HG02763 (cell line): ENCODE results near the gene ARHGDIG.
"Not testable (repeated sequence)": the region's sequence is repeated elsewhere in the genome, so short reads cannot be mapped to it uniquely, and the experiment has no call there.

Experiments used
- ATAC-seq: cut with Tn5 transposase; IDR thresholded peaks from one replicate; pipeline ENCODE4 v1.9.1; 2021; ENCODE audit warnings: mild to moderate bottlenecking, moderate library complexity; ENCODE audit not compliant: unreplicated experiment

Gene ARHGDIG

GRCh38 chr16:280552-280951 is at the start of gene ARHGDIG:
Gene ARHGDIG, plus strand, starts transcription at chr16:280591. Its CDS starts 90 bp downstream, at chr16:280681.
- no peak for ATAC-seq

DNA sequence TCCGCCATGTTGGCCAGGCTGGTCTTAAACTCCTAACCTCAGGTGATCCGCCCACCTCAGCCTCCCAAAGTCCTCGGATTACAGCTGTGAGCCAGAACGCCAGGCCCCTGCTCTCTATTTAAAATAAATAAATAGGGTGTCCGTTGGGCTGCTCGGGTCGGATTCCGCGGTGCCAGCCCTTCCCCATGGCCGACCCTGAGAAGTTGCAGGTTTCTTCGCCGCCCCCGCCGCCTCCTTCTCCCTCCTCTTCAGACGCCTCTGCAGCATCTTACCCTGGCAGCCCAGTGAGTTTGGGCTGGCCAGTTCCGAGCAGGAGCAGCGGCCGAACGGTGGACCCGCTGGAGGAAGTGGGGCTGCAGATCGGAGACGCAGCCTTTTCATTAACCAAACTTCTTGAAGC is 49.4 kb upstream of the ARHGDIG start:
- no peak for ATAC-seq

- ATAC-seq = peak; percentile 83
Measured at GRCh38 chr16:234468-235305, 45.7 kb upstream of the ARHGDIG start, which contains the start of gene FAM234A. Gene FAM234A, plus strand, starts transcription at chr16:234821. Its CDS starts 19,593 bp downstream, at chr16:254414.

- no peak for ATAC-seq
Measured at GRCh38 chr16:239948-240277, 40.5 kb upstream of the ARHGDIG start.

DNA sequence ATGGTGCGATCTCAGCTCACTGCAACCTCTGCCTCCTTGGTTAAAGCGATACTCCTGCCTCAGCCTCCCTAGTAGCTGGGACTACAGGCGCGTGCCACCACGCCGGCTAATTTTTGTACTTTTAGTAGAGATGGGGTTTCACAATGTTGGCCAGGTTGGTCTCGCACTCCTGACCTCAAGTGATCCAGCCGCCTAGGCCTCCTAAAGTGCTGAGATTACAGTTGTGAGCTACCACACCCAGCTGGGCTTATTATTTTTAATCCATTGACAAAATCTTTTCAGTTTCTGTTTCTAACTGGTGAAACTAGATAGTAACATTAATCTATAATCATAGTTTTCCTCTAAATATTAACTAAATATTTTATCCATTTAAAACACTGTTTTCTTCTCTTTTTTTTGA is 39.8 kb upstream of the ARHGDIG start:
- ATAC-seq = no peak

GRCh38 chr16:242281-242680 is 38.1 kb upstream of the ARHGDIG start:
- no peak for ATAC-seq

DNA sequence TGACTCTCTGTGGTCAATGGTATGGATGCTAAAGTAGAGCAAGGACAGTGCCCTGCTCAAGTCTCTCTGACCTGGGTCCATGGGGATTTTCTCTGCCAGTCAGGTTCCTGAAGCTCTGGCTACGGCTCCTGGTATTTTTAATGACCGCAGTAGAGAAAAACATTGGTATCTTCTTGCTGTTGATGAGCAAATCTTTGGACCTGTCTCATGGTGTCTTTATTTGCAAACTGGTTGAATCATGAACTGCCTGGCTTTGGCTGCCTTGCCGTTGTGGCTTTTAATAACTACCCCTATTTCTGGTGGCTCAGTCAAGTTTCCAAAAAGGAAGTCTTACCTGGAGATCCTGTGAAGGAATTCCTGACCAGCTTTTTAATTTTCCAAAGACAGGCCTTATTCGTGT is 37.0 kb upstream of the ARHGDIG start:
- ATAC-seq = no peak

GRCh38 chr16:245105-245504 is 35.3 kb upstream of the ARHGDIG start:
- ATAC-seq = no peak

DNA sequence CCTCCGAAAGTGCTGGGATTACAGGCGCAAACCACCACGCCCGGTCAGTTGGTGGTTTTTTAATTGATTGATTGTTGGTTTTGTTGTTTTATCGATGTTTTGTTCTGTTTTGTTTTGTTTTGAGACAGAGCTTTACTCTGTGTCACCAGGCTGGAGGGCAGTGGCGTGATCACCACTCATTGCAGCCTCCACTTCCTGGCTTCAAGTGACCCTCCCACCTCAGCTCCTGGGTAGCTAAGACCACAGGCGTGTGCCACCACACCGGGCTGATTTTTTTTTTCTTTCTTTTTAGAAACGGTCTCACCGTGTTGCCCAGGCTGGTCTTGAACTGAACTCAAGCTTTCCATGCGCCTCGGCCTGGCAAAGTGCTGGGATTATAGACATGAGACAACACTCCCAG is 33.4 kb upstream of the ARHGDIG start:
- no peak for ATAC-seq

DNA sequence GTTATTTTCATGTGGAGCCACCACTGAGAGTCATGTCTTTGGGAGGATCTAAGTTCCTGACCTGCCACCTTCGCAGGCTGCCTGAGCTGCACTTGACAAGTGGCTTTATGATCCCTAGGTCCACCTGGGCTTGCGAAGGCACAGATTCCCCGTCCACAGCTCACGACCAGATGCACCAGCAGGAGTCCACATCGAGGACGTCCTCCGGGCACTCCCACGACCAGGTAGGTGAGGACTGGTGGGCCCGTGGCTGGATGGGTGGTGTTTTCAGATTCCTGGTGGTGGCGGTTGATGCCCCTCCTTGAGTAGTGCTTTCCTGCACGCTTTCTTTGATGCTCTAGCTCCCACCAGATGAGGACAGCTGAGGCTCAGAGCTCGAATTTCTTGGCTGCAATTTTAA is 31.0 kb upstream of the ARHGDIG start:
- no peak for ATAC-seq

DNA sequence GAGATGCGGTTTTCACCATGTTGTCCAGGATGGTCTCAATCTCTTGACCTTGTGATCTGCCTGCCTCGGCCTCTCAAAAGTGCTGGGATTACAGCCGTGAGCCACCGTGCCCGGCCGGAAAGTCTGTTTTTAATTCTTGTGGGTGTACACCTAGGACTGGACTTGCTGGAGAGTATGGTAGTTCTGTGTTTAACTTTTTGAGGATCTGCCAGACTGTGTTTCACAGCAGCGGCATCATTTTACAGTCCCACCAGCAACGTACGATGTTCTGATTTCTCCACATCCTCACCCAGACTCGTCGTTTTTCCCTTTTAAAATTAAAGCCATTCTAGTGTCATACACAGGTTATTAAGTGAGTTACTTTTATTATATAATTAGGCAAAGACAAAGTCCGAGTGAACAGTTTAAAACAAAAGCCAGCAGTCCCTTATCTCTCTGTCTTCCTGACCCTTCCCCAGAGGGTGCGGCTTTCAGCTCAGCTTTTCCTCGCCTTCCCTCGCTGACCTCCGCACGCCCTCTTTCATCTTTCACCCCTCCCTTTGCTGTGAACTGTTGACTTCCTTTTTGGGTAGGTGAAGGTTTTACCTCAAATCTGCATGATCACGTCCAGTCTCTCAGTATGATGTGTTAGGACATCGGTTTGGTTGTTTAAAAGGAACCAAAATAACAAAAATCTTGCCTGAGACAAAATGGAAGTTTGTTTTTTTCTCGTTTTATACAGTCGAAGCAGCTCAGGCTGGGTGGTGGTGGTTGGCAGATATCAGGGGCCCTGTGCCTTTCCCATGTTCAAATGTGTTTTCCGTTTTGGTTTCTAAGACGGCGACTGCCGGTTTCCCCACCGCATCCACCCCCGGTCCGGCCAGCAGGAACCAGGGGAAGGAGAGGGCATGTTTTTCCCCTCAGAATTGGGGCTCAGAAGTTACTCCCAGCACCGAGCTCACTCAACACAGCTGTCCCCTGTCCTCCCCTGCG is 27.7 kb upstream of the ARHGDIG start:
- no peak for ATAC-seq

GRCh38 chr16:253833-254232 is 26.6 kb upstream of the ARHGDIG start:
- ATAC-seq = no peak

- ATAC-seq = no peak
Measured at GRCh38 chr16:254461-254860, 25.9 kb upstream of the ARHGDIG start.

GRCh38 chr16:255183-255582 is 25.2 kb upstream of the ARHGDIG start:
- ATAC-seq = no peak

GRCh38 chr16:258091-258490 is 22.3 kb upstream of the ARHGDIG start:
- not testable (repeated sequence) for ATAC-seq

GRCh38 chr16:259226-259625 is 21.2 kb upstream of the ARHGDIG start:
- ATAC-seq = no peak

- ATAC-seq = no peak
Measured at GRCh38 chr16:259814-260253, 20.6 kb upstream of the ARHGDIG start.

DNA sequence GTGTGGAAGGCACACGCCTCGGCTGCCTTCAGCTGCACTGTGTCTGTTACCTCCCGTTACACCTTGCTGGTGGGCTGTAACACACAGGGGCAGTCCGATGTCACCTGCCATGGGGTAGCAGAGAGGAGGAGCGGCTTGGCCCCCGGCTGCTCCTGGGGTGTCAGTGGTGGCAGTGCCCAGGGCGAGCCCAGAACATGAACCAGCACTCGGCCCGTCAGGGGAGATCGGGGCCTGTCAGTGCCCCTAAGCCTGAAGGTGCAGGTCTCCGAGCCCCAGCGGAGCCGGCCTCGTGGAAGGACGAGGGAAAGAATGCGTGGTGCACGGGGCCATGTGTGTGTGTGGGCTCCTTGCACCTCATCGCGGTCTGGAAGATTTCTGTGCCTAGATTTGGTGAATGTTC is 20.1 kb upstream of the ARHGDIG start:
- ATAC-seq = no peak

DNA sequence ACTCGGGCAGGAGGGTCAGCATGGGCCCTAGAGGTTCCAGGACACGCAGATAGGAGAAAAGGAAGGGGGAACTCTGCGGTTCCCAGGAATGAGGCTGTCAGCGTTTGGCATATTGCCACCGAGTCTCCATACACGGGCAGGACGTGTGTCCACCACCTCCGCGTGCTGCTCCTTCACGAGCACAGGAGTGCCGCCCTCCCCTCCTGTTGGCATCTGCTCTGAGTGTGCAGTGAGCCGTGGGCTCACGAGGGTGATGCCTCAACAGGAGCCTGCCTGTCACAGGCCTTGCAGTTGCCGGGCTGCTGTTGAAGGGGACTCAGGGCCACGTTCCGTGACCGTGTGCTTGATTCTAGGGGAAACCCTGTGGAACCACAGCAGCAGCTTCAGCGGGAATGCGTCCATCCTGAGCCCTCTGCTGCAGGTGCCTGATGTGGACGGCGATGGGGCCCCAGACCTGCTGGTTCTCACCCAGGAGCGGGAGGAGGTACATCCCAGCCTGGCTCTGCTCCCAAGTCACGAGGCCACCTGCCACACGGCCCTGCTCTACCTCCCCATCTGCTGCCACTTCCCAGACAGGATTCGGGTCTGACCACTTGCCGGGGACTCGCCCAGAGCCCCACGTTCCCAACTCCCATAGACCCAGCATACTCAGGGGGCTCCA is 19.2 kb upstream of the ARHGDIG start:
- no peak for ATAC-seq

- ATAC-seq = no peak
Measured at GRCh38 chr16:262121-262745, 18.2 kb upstream of the ARHGDIG start.
